ENCODE results near the gene SLC2A1.
A peak's percentile ranks its signal among the peaks of the same experiment; 100 is the strongest.

Gene SLC2A1

DNA sequence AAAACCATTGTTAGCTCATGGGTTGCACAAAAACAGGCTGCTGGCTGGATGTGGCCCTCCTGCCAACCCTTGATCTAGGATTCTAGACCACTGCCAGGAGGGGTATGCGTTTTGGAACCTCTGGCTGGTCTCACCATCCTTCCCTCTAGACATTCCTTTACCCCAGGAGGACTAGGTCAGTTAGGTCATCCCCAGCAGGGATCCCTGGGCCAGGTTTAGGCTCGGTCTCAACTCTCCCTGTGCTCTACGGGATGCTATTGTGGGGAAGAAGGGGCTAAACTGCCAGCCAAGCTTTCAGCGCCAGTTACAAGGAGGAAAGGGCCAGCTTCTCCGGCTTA, 22.7 kb downstream of the SLC2A1 start:
- H3K4me2 ChIP-seq (ENCODE audit: low read length) = no peak overlapping the region
- peaks cover 44% of the 10 kb centered on the region for H3K79me1 ChIP-seq (ENCODE audit: low read length)
- H2BK5ac ChIP-seq (ENCODE audit: low read length) = no peak overlapping the region
- no peak overlapping the region for H2AK5ac ChIP-seq (ENCODE audit: low read length)
- H3K36me3 ChIP-seq (ENCODE audit: control insufficient read depth, insufficient read depth, low read length) = peaks cover 33% of the 10 kb centered on the region
- no peak overlapping the region for H3K4ac ChIP-seq (ENCODE audit: low read depth, low read length)
- H3K4me3 ChIP-seq (ENCODE audit: low read length) = no peak overlapping the region
- H3K9ac ChIP-seq (ENCODE audit: low read length) = no peak overlapping the region
- peaks cover 22% of the 10 kb centered on the region for H3K4me1 ChIP-seq (ENCODE audit: control insufficient read depth, low read depth, low read length)
- H3K18ac ChIP-seq (ENCODE audit: low read length) = no peak overlapping the region
- H4K8ac ChIP-seq (ENCODE audit: low read depth, low read length) = no peak overlapping the region
- H2BK15ac ChIP-seq (replicated peaks; ENCODE audit: low read depth) = no peak overlapping the region
- no peak overlapping the region for H4K5ac ChIP-seq (ENCODE audit: low read length)
- no peak overlapping the region for H3K56ac ChIP-seq (ENCODE audit: low read length)
- no peak overlapping the region for H3K23ac ChIP-seq (ENCODE audit: low read length)
- peaks cover 73% of the 10 kb centered on the region for H3K79me2 ChIP-seq (ENCODE audit: control insufficient read depth, insufficient read depth, low read length)
- H2BK120ac ChIP-seq (ENCODE audit: low read depth, low read length) = no peak overlapping the region
- no peaks in the 10 kb centered on the region for H3K27me3 ChIP-seq (ENCODE audit: insufficient read depth, low read length, poor library complexity)
- no CpG with 5 or more reads among the region's 5 CpGs for WGBS (ENCODE audit: extremely low coverage, insufficient coverage, low lambda C conversion rate)
- DNase-seq = peak; percentile 66
- H3K27ac ChIP-seq (ENCODE audit: low read depth, low read length) = no peak overlapping the region

- Histone ChIP-seq H3K4ac (ENCODE audit: low read depth, low read length) (no peak overlapping the region), H3K18ac (ENCODE audit: low read length) (no peak overlapping the region), H3K36me3 (ENCODE audit: control insufficient read depth, insufficient read depth, low read length) (peaks cover 36% of the 10 kb centered on the region), H3K4me1 (ENCODE audit: control insufficient read depth, low read depth, low read length) (peaks cover 22% of the 10 kb centered on the region), H3K79me1 (ENCODE audit: low read length) (peaks cover 47% of the 10 kb centered on the region), H3K23ac (ENCODE audit: low read length) (no peak overlapping the region), H2AK5ac (ENCODE audit: low read length) (no peak overlapping the region), H3K4me2 (ENCODE audit: low read length) (no peak overlapping the region), H4K8ac (ENCODE audit: low read depth, low read length) (no peak overlapping the region), H2BK120ac (ENCODE audit: low read depth, low read length) (no peak overlapping the region), H3K27ac (ENCODE audit: low read depth, low read length) (peak overlapping the region; percentile 13), H3K9ac (ENCODE audit: low read length) (no peak overlapping the region), H2BK5ac (ENCODE audit: low read length) (no peak overlapping the region), H3K4me3 (ENCODE audit: low read length) (no peak overlapping the region), H4K5ac (ENCODE audit: low read length) (no peak overlapping the region), H3K27me3 (ENCODE audit: insufficient read depth, low read length, poor library complexity) (no peaks in the 10 kb centered on the region), H2BK15ac (replicated peaks; ENCODE audit: low read depth) (no peak overlapping the region), H3K79me2 (ENCODE audit: control insufficient read depth, insufficient read depth, low read length) (peaks cover 69% of the 10 kb centered on the region), H3K56ac (ENCODE audit: low read length) (no peak overlapping the region)
- no CpG with 5 or more reads among the region's 8 CpGs for WGBS (ENCODE audit: extremely low coverage, insufficient coverage, low lambda C conversion rate)
- DNase-seq = no peak
These were observed 23.3 kb downstream of the SLC2A1 start for GRCh38 chr1:42935313-42935895.

DNA sequence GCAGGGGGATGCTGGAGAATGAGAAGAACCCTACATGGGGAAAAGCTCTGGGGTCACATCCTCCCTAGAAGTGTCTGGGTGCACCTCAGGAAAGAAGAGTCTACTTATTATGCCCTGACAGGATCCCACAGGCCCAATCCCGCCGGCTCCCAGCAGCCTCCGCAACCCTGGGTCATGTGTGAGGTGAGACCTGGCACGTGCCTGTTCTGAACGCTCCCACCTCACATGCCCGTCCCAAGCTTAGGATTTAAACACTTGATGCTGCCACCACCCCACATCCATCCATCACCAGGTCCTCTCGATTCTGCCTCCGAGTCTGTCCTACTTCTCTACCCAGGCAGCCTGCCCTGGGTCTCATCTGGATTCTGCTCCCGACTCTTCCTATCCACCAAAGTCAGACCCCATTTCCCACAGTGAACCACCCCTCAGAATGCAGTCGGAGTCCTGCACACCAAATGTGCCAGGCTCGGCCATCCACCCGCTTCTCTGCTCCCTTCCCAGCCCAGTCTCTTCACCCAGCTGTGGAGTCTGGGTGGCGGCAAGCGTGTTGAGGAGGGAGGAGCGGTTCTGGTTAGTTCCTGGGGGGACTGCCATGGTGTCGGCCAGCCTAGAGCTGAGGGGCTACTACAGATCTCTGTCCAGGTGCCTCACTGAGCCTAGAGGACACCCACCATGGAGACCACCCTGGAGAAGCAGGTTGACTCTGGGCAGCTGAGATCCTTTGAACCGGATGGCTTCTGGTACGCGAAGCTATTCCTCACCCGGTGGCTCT, 23.9 kb downstream of the SLC2A1 start:
- H3K18ac ChIP-seq (ENCODE audit: low read length) = no peak overlapping the region
- peak; percentile 1 for DNase-seq

DNA sequence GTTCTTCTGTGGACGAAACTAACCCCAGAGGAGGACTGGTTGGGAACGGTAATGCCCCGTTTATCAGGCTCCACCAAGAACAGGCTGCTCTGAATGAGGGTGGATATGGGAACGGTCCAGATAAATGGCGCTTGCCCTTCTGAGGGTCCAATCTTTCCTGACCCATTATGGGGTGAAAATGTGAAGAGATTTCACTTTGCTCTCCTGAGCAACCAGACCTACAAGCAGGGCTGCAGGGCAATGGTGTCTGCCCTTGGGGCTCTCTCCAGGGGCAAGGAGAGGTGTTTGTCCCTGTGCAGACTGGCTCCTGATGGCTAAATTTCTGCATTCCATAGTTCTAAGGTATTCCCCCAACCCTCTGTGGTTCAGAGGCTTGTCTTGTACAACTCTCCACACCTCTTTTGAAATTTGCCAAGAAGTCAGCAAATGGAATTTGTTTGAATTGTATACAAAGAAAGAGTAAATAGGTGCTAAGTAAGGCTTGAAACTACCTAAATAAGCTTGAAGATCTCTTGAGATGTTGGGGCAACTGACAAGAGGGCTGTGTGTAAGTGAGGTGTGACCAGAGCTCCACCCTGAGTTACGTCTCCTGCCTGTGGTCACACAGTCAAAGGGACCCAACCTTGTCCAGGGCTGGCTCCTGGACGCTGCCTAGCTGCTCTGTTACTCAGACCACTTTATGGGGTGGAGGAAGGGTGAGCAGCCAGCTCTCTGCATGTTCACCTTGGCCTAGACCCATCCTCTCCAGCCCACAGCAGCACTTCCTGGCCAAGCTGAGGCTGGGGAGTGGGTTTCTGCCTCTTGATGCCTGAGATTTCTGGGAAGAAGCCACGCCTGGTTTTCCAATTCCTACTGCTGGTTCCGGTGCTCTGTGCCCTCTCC, 24.8 kb downstream of the SLC2A1 start:
- H3K27ac ChIP-seq (ENCODE audit: low read depth, low read length) = no peak overlapping the region
- no peak overlapping the region for H2BK5ac ChIP-seq (ENCODE audit: low read length)
- H3K36me3 ChIP-seq (ENCODE audit: control insufficient read depth, insufficient read depth, low read length) = peaks cover 41% of the 10 kb centered on the region
- H4K5ac ChIP-seq (ENCODE audit: low read length) = no peak overlapping the region
- H4K8ac ChIP-seq (ENCODE audit: low read depth, low read length) = no peak overlapping the region
- H2BK120ac ChIP-seq (ENCODE audit: low read depth, low read length) = no peak overlapping the region
- no peak overlapping the region for H3K18ac ChIP-seq (ENCODE audit: low read length)
- no peak overlapping the region for H3K4me2 ChIP-seq (ENCODE audit: low read length)
- H3K27me3 ChIP-seq (ENCODE audit: insufficient read depth, low read length, poor library complexity) = no peaks in the 10 kb centered on the region
- H3K79me2 ChIP-seq (ENCODE audit: control insufficient read depth, insufficient read depth, low read length) = peaks cover 59% of the 10 kb centered on the region
- peaks cover 41% of the 10 kb centered on the region for H3K79me1 ChIP-seq (ENCODE audit: low read length)
- no CpG with 5 or more reads among the region's 9 CpGs for WGBS (ENCODE audit: extremely low coverage, insufficient coverage, low lambda C conversion rate)
- no peak overlapping the region for H3K9ac ChIP-seq (ENCODE audit: low read length)
- no peak overlapping the region for H3K4me3 ChIP-seq (ENCODE audit: low read length)
- H2BK15ac ChIP-seq (replicated peaks; ENCODE audit: low read depth) = no peak overlapping the region
- no peak overlapping the region for H2AK5ac ChIP-seq (ENCODE audit: low read length)
- H3K4me1 ChIP-seq (ENCODE audit: control insufficient read depth, low read depth, low read length) = peaks cover 20% of the 10 kb centered on the region
- H3K23ac ChIP-seq (ENCODE audit: low read length) = no peak overlapping the region
- DNase-seq = no peak
- H3K56ac ChIP-seq (ENCODE audit: low read length) = peak overlapping the region; percentile 2
- H3K4ac ChIP-seq (ENCODE audit: low read depth, low read length) = no peak overlapping the region

More for the DNA sequence above, 23.9 kb downstream of the SLC2A1 start:
- Histone ChIP-seq H2BK120ac (ENCODE audit: low read depth, low read length) (no peak overlapping the region), H3K79me2 (ENCODE audit: control insufficient read depth, insufficient read depth, low read length) (peaks cover 64% of the 10 kb centered on the region), H2AK5ac (ENCODE audit: low read length) (no peak overlapping the region), H2BK15ac (replicated peaks; ENCODE audit: low read depth) (no peak overlapping the region), H3K4me3 (ENCODE audit: low read length) (no peak overlapping the region), H3K4me2 (ENCODE audit: low read length) (no peak overlapping the region), H4K5ac (ENCODE audit: low read length) (no peak overlapping the region), H3K79me1 (ENCODE audit: low read length) (peaks cover 44% of the 10 kb centered on the region), H3K4ac (ENCODE audit: low read depth, low read length) (no peak overlapping the region), H3K9ac (ENCODE audit: low read length) (no peak overlapping the region), H3K4me1 (ENCODE audit: control insufficient read depth, low read depth, low read length) (peaks cover 20% of the 10 kb centered on the region), H3K27me3 (ENCODE audit: insufficient read depth, low read length, poor library complexity) (no peaks in the 10 kb centered on the region), H3K36me3 (ENCODE audit: control insufficient read depth, insufficient read depth, low read length) (peaks cover 41% of the 10 kb centered on the region), H3K27ac (ENCODE audit: low read depth, low read length) (peak overlapping the region; percentile 13), H3K23ac (ENCODE audit: low read length) (no peak overlapping the region), H3K56ac (ENCODE audit: low read length) (peak overlapping the region; percentile 38), H4K8ac (ENCODE audit: low read depth, low read length) (no peak overlapping the region), H2BK5ac (ENCODE audit: low read length) (no peak overlapping the region)
- WGBS (ENCODE audit: extremely low coverage, insufficient coverage, low lambda C conversion rate) = no CpG with 5 or more reads among the region's 20 CpGs

DNA sequence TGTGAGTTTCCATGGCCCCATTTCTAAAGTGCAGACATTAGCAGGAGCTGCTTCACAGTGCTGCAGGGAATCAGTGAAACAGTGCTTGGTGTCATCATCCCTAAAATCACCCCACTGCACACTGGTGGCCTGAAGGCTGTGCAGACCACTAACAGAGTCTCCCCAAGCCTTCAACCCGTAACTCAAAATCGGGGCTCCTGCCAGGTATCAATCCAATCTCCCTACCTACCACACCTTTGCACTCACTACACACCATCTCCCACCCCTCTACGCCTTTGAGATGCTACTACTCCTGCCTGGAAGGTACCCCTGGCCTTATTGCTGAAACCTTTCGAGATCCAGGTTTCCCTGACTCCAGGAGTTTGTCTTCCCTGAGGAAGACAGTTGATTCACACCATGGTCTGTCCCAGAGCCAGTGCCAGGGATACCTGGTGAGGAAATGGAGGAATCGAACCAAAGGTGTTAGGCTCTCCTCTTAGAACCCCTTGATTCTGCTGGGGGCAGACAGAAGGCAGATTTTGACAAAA, 25.5 kb downstream of the SLC2A1 start:
- no peak overlapping the region for H2AK5ac ChIP-seq (ENCODE audit: low read length)
- H3K23ac ChIP-seq (ENCODE audit: low read length) = no peak overlapping the region
- H4K5ac ChIP-seq (ENCODE audit: low read length) = peak overlapping the region; percentile 7
- H4K8ac ChIP-seq (ENCODE audit: low read depth, low read length) = no peak overlapping the region
- no peak overlapping the region for H3K4me3 ChIP-seq (ENCODE audit: low read length)
- DNase-seq = no peak
- H2BK5ac ChIP-seq (ENCODE audit: low read length) = no peak overlapping the region
- no peak overlapping the region for H3K9ac ChIP-seq (ENCODE audit: low read length)
- peak overlapping the region; percentile 64 for H3K56ac ChIP-seq (ENCODE audit: low read length)
- H3K79me2 ChIP-seq (ENCODE audit: control insufficient read depth, insufficient read depth, low read length) = peaks cover 51% of the 10 kb centered on the region
- H3K4ac ChIP-seq (ENCODE audit: low read depth, low read length) = no peak overlapping the region
- peaks cover 36% of the 10 kb centered on the region for H3K79me1 ChIP-seq (ENCODE audit: low read length)
- H2BK120ac ChIP-seq (ENCODE audit: low read depth, low read length) = no peak overlapping the region
- H3K18ac ChIP-seq (ENCODE audit: low read length) = no peak overlapping the region
- no peak overlapping the region for H3K27ac ChIP-seq (ENCODE audit: low read depth, low read length)
- WGBS (ENCODE audit: extremely low coverage, insufficient coverage, low lambda C conversion rate) = no CpG with 5 or more reads among the region's 5 CpGs
- H2BK15ac ChIP-seq (replicated peaks; ENCODE audit: low read depth) = no peak overlapping the region
- no peak overlapping the region for H3K4me2 ChIP-seq (ENCODE audit: low read length)
- peaks cover 20% of the 10 kb centered on the region for H3K4me1 ChIP-seq (ENCODE audit: control insufficient read depth, low read depth, low read length)
- no peaks in the 10 kb centered on the region for H3K27me3 ChIP-seq (ENCODE audit: insufficient read depth, low read length, poor library complexity)
- H3K36me3 ChIP-seq (ENCODE audit: control insufficient read depth, insufficient read depth, low read length) = peaks cover 44% of the 10 kb centered on the region

Measured in mesendoderm (in vitro differentiated cells).